Measurements from ENCODE around the gene C3orf38. TPM values are rescaled to one million over a fixed set of nuclear protein-coding genes. Genes with fewer than 3 reads are reported as not detected.

The C3orf38 gene
- total and polyA plus RNA-seq, 12 donors, result 4.3 to 32.2 (median 19.9) TPM

DNA sequence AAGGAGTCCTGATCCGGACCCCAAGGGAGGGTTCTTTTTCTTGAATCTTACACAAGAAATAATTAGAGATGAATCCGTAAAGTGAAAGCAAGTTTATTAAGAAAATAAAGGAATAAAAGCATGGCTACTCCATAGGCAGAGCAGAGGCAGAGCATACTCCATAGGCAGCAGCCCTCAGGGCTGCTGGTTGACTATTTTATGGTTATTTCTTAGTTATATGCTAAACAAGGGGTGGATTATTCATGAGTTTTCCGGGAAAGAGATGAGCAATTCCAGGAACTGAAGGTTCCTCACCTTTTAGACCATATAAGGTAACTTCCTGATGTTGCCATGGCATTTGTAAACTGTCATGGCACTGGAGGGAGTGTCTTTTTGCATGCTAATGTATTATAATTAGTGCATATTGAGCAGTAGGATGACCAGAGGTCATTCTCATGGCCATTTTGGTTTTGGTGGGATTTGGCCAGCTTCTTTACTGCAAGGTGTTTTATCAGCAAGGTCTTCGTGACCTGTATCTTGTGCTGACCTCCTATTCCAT lies 42.2 kb downstream of the C3orf38 start:
- intact Hi-C loops (cut with DNase I), result no loop called here

DNA sequence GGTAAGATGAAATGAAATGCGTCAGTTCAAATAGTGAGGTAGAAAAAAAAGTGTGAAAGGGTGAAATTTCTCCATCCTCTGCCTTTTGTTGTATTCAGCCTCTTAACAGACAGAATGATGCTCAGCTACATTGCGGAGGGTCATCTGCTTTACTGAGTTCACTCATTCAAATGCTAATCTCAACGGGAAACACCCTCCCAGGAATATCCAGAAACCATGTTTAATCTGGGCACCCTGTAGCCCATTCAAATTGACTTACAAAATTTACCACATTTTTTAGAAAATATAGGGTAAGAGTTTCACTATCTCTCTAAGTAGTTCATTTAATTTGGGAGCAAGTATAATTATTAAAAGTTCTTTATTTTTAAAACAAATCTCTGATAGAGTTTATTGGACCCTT lies 42.9 kb downstream of the C3orf38 start:
- Histone ChIP-seq H3K4me3 (no peak overlapping the region), H3K27ac (no peak overlapping the region), H3K36me3 (replicated peaks in 1 of 2) (no peaks in the 10 kb centered on the region), H3K9me3 (replicated peaks in 1 of 3) (no peaks in the 10 kb centered on the region), H3K4me1 (replicated peaks in 1 of 2) (no peaks in the 10 kb centered on the region), H3K27me3 (no peaks in the 10 kb centered on the region)
- TF ChIP-seq, protein P1, sequence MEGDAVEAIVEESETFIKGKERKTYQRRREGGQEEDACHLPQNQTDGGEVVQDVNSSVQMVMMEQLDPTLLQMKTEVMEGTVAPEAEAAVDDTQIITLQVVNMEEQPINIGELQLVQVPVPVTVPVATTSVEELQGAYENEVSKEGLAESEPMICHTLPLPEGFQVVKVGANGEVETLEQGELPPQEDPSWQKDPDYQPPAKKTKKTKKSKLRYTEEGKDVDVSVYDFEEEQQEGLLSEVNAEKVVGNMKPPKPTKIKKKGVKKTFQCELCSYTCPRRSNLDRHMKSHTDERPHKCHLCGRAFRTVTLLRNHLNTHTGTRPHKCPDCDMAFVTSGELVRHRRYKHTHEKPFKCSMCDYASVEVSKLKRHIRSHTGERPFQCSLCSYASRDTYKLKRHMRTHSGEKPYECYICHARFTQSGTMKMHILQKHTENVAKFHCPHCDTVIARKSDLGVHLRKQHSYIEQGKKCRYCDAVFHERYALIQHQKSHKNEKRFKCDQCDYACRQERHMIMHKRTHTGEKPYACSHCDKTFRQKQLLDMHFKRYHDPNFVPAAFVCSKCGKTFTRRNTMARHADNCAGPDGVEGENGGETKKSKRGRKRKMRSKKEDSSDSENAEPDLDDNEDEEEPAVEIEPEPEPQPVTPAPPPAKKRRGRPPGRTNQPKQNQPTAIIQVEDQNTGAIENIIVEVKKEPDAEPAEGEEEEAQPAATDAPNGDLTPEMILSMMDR (IDR thresholded peaks at IDR 0.05), result no peak
- no peak for TF ChIP-seq POLR2A (IDR thresholded peaks at IDR 0.05)
- DNase-seq, result no peak
- intact Hi-C loops (cut with DNase I), result no loop called here
- WGBS, 4 donors, result 50 to 64% (median 54%) methylated on average over 3 of the region's 3 CpGs

More for the DNA sequence above, 42.2 kb downstream of the C3orf38 start:
- Histone ChIP-seq H3K36me3 (replicated peaks in 1 of 2) (no peaks in the 10 kb centered on the region), H3K4me3 (no peak overlapping the region), H3K27me3 (no peaks in the 10 kb centered on the region), H3K4me1 (replicated peaks in 1 of 2) (no peaks in the 10 kb centered on the region), H3K9me3 (replicated peaks in 1 of 3) (no peaks in the 10 kb centered on the region), H3K27ac (no peak overlapping the region)
- 58 to 76% (median 69%) methylated on average over 3 to 4 of the region's 4 CpGs for WGBS, 4 donors
- no peak for DNase-seq
- TF ChIP-seq, protein P1 (IDR thresholded peaks at IDR 0.05), result no peak

DNA sequence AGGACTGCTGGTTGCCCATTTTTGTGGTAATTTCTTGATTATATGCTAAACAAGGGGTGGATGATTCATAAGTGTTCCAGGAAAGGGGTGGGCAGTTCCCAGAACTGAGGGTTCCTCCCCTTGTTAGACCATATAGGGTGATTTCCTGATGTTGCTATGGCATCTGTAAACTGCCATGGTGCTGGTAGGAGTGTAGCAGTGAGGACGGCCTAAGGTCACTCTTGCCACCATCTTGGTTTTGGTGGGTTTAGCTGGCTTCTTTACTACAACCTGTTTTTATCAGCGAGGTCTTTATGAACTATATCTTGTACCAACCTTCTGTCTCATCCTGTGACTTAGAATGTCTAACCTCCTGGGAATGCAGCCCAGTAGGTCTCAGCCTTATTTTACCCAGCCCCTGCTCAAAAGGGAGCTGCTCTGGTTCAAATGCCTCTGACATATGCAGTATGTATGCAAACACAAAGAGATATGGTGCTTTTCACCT lies 46.2 kb downstream of the C3orf38 start:
- no peaks in the 10 kb centered on the region for H3K9me3 ChIP-seq (replicated peaks in 1 of 3)
- TF ChIP-seq, protein P1 (IDR thresholded peaks at IDR 0.05), result no peak
- no peak for TF ChIP-seq POLR2A (IDR thresholded peaks at IDR 0.05)
- WGBS, 4 donors, result 77 to 89% (median 85%) methylated on average over 2 of the region's 2 CpGs

DNA sequence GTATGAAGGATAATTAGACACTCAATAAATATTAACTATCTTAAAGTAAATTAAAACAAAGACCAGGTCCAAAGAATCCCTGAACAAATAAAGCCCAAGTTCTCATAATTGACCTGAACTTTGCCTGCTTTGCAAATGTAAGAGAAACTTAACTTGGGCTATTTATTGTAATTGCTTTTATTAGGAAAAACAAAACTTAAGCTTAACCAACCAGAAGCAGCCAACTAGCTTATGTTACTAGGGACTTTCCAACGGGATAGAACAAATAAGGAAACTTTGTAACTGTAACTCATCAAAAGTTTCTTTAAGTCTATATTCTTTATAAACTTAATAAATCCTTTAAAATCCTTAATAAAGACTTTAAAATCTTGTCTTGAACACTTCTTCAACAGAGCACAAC lies 48.4 kb downstream of the C3orf38 start:
- intact Hi-C loops (cut with DNase I), result no loop called here
- no peaks in the 10 kb centered on the region for H3K9me3 ChIP-seq (replicated peaks in 1 of 3)
- no peaks in the 10 kb centered on the region for H3K36me3 ChIP-seq (replicated peaks in 1 of 2)
- WGBS, 4 donors, result 50 to 65% (median 60%) methylated on average over 1 of the region's 1 CpG
- H3K4me3 ChIP-seq, result no peak overlapping the region
- no peaks in the 10 kb centered on the region for H3K4me1 ChIP-seq (replicated peaks in 1 of 2)
- TF ChIP-seq POLR2A (IDR thresholded peaks at IDR 0.05), result no peak
- TF ChIP-seq, protein P1 (IDR thresholded peaks at IDR 0.05), result no peak
- H3K27me3 ChIP-seq, result no peaks in the 10 kb centered on the region
- no peak overlapping the region for H3K27ac ChIP-seq
- DNase-seq, result no peak

More for the DNA sequence above, 46.2 kb downstream of the C3orf38 start:
- H3K4me3 ChIP-seq, result no peak overlapping the region
- DNase-seq, result no peak
- H3K4me1 ChIP-seq (replicated peaks in 1 of 2), result no peaks in the 10 kb centered on the region
- H3K36me3 ChIP-seq (replicated peaks in 1 of 2), result no peaks in the 10 kb centered on the region
- H3K27ac ChIP-seq, result no peak overlapping the region
- intact Hi-C loops (cut with DNase I), result no loop called here
- H3K27me3 ChIP-seq, result no peaks in the 10 kb centered on the region
